ENCODE results near the gene TMEM168. TPM values are rescaled to one million over a fixed set of nuclear protein-coding genes. Genes with fewer than 3 reads are reported as not detected.
"Not testable (repeated sequence)": the region's sequence is repeated elsewhere in the genome, so short reads cannot be mapped to it uniquely, and the experiment has no call there.

TMEM168 gene
- total RNA-seq, 1 donor from 2014 or later: 10.8 TPM

DNA sequence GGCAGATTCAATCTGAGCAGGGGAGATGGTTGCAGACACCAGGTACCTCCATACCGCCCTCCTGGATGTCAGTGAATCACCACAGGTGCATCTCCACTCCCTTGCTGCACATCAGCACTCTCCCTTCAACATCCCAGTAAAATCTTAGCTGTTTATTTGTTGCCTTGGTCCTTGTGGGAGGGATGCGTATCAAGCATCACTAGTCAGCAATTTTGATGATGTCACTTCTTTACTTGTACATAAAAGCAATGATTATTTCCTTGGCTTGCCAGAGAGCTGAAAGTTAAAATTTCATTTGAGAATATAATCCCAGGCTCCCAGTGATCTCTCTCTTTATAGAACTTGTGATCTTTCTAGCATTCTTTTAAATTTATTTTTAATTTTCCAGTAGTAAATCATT is 49.5 kb downstream of the TMEM168 start:
- Histone ChIP-seq H3K4me2 (ENCODE audit: low read length) (no peak overlapping the region), H3K9me3 (ENCODE audit: insufficient read depth, low read depth, low read length) (peaks cover 3% of the 10 kb centered on the region), H3K4me1 (ENCODE audit: insufficient read depth, low read length) (no peaks in the 10 kb centered on the region), H3K27me3 (ENCODE audit: insufficient read depth, low read length) (no peaks in the 10 kb centered on the region), H3K9ac (ENCODE audit: low read length) (no peak overlapping the region), H3K79me2 (ENCODE audit: insufficient read depth, low read length) (no peaks in the 10 kb centered on the region), H3K36me3 (ENCODE audit: insufficient read depth, low read length) (no peaks in the 10 kb centered on the region), H3K27ac (ENCODE audit: low read depth, low read length) (no peak overlapping the region), H3K4me3 (ENCODE audit: insufficient read depth, low read depth, low read length) (no peak overlapping the region), H4K20me1 (ENCODE audit: insufficient read depth, low read length) (no peaks in the 10 kb centered on the region), H2AFZ (ENCODE audit: low read depth, low read length) (no peak overlapping the region)
- Mint-ChIP-seq H3K4me3 (ENCODE audit: unreplicated experiment) (no peak overlapping the region), H3K9me3 (ENCODE audit: unreplicated experiment) (peaks cover 8% of the 10 kb centered on the region), H3K36me3 (ENCODE audit: low read depth, unreplicated experiment) (peaks cover 2% of the 10 kb centered on the region), H3K27ac (ENCODE audit: unreplicated experiment) (no peak overlapping the region), H3K4me1 (ENCODE audit: low read depth, unreplicated experiment) (no peaks in the 10 kb centered on the region), H3K27me3 (ENCODE audit: low read depth, unreplicated experiment) (no peaks in the 10 kb centered on the region)
- DNase-seq (ENCODE audit: low read depth) (no peak), FAIRE-seq (no peak)
- TF ChIP-seq EZH2 (IDR thresholded peaks at IDR 0.05; ENCODE audit: insufficient read depth, low read length): no peak
- TF ChIP-seq, protein P1, sequence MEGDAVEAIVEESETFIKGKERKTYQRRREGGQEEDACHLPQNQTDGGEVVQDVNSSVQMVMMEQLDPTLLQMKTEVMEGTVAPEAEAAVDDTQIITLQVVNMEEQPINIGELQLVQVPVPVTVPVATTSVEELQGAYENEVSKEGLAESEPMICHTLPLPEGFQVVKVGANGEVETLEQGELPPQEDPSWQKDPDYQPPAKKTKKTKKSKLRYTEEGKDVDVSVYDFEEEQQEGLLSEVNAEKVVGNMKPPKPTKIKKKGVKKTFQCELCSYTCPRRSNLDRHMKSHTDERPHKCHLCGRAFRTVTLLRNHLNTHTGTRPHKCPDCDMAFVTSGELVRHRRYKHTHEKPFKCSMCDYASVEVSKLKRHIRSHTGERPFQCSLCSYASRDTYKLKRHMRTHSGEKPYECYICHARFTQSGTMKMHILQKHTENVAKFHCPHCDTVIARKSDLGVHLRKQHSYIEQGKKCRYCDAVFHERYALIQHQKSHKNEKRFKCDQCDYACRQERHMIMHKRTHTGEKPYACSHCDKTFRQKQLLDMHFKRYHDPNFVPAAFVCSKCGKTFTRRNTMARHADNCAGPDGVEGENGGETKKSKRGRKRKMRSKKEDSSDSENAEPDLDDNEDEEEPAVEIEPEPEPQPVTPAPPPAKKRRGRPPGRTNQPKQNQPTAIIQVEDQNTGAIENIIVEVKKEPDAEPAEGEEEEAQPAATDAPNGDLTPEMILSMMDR (IDR thresholded peaks at IDR 0.05; ENCODE audit: insufficient read depth, low read depth, low read length): no peak

DNA sequence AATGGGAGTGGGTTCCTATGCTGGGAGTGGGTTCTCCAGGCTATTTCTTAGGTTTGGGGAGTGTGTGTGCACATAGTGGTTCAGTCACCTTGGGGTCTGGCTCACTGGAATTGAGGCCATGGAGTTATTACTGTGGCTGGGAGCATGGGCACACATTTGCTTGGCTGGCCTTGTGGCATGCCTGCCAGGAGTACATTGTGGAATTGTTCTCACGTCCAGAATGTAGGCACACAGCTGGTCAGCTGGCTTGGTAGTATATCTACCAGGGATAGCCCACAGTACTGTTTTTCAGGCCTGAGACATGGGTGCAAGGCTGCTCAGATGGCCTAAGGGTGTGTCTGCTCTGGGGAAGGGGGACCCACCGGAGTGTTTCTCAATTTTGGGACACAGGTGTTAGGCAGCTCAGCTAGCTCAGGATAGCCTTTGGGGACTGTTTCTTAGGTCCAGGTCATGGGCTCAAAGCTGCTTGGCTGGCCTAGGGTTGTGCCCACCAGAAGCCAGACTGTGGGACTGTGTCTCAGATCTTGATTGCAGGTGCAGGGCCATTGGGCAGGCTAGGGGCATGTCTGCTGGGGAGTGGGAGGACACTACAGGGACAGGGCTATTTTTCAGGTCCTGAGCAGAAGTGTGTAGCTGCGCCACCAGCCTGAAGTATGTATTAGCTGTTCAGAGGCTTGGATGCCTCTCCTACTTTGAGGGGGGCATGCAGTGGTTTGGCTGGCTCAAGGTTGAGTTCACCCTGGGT is 50.6 kb downstream of the TMEM168 start:
- Mint-ChIP-seq H3K9me3 (ENCODE audit: unreplicated experiment) (peaks cover 8% of the 10 kb centered on the region), H3K27me3 (ENCODE audit: low read depth, unreplicated experiment) (no peaks in the 10 kb centered on the region), H3K36me3 (ENCODE audit: low read depth, unreplicated experiment) (peaks cover 2% of the 10 kb centered on the region), H3K27ac (ENCODE audit: unreplicated experiment) (no peak overlapping the region), H3K4me3 (ENCODE audit: unreplicated experiment) (no peak overlapping the region), H3K4me1 (ENCODE audit: low read depth, unreplicated experiment) (no peaks in the 10 kb centered on the region)
- FAIRE-seq (no peak), DNase-seq (ENCODE audit: low read depth) (no peak)
- Histone ChIP-seq H3K4me3 (ENCODE audit: insufficient read depth, low read depth, low read length) (no peak overlapping the region), H3K27ac (ENCODE audit: low read depth, low read length) (no peak overlapping the region), H3K9ac (ENCODE audit: low read length) (no peak overlapping the region), H2AFZ (ENCODE audit: low read depth, low read length) (no peak overlapping the region), H3K36me3 (ENCODE audit: insufficient read depth, low read length) (no peaks in the 10 kb centered on the region), H3K4me1 (ENCODE audit: insufficient read depth, low read length) (no peaks in the 10 kb centered on the region), H3K79me2 (ENCODE audit: insufficient read depth, low read length) (no peaks in the 10 kb centered on the region), H3K4me2 (ENCODE audit: low read length) (no peak overlapping the region), H3K9me3 (ENCODE audit: insufficient read depth, low read depth, low read length) (peaks cover 7% of the 10 kb centered on the region), H3K27me3 (ENCODE audit: insufficient read depth, low read length) (no peaks in the 10 kb centered on the region), H4K20me1 (ENCODE audit: insufficient read depth, low read length) (no peaks in the 10 kb centered on the region)
- TF ChIP-seq, protein P1 (IDR thresholded peaks at IDR 0.05; ENCODE audit: insufficient read depth, low read depth, low read length): no peak
- no peak for TF ChIP-seq EZH2 (IDR thresholded peaks at IDR 0.05; ENCODE audit: insufficient read depth, low read length)

DNA sequence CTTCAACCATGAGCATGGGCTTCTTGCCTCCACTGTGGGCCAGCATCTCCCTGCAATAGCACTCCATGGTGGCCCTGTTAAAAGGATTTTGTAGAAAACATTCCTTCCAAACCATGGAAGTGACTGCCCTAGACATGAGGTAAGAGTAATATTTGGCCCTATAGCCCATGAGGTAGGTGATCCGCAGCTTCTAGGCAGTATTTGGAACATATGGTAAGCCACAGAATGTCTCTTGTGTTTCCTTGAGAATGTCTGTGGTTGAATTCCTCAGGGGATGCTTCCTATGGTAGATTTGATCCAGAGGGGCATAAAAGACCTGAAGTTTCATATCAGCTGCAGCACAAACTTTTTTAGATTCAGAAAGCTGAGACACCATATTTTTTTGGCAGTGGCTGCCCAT is 54.9 kb downstream of the TMEM168 start:
- H3K4me1 Mint-ChIP-seq (ENCODE audit: low read depth, unreplicated experiment): no peaks in the 10 kb centered on the region
- H3K27ac Mint-ChIP-seq (ENCODE audit: unreplicated experiment): no peak overlapping the region
- Histone ChIP-seq H3K9me3 (ENCODE audit: insufficient read depth, low read depth, low read length) (peaks cover 7% of the 10 kb centered on the region), H3K27ac (ENCODE audit: low read depth, low read length) (no peak overlapping the region), H3K4me3 (ENCODE audit: insufficient read depth, low read depth, low read length) (no peak overlapping the region), H3K36me3 (ENCODE audit: insufficient read depth, low read length) (no peaks in the 10 kb centered on the region), H3K4me1 (ENCODE audit: insufficient read depth, low read length) (no peaks in the 10 kb centered on the region), H4K20me1 (ENCODE audit: insufficient read depth, low read length) (no peaks in the 10 kb centered on the region), H3K79me2 (ENCODE audit: insufficient read depth, low read length) (no peaks in the 10 kb centered on the region), H3K9ac (ENCODE audit: low read length) (no peak overlapping the region), H3K27me3 (ENCODE audit: insufficient read depth, low read length) (no peaks in the 10 kb centered on the region), H2AFZ (ENCODE audit: low read depth, low read length) (no peak overlapping the region), H3K4me2 (ENCODE audit: low read length) (no peak overlapping the region)
- DNase-seq (ENCODE audit: low read depth) (no peak), FAIRE-seq (no peak)
- H3K4me3 Mint-ChIP-seq (ENCODE audit: unreplicated experiment): no peak overlapping the region
- no peaks in the 10 kb centered on the region for H3K27me3 Mint-ChIP-seq (ENCODE audit: low read depth, unreplicated experiment)
- TF ChIP-seq, protein P1 (IDR thresholded peaks at IDR 0.05; ENCODE audit: insufficient read depth, low read depth, low read length): no peak
- TF ChIP-seq EZH2 (IDR thresholded peaks at IDR 0.05; ENCODE audit: insufficient read depth, low read length): no peak
- H3K9me3 Mint-ChIP-seq (ENCODE audit: unreplicated experiment): peaks cover 15% of the 10 kb centered on the region
- no peaks in the 10 kb centered on the region for H3K36me3 Mint-ChIP-seq (ENCODE audit: low read depth, unreplicated experiment)

DNA sequence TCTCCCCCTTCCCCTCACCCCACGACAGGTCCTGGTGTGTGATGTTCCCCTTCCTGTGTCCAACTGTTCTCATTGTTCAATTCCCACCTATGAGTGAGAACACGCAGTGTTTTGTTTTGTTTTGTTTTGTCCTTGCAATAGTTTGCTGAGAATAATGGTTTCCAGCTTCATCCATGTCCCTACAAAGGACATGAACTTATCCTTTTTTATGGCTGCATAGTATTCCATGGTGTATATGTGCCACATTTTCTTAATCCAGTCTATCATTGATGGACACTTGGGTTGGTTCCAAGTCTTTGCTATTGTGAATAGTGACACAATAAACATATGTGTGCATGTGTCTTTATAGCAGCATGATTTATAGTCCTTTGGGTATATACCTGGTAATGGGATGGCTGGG is 58.9 kb downstream of the TMEM168 start:
- not testable (repeated sequence) for H3K4me1 ChIP-seq (ENCODE audit: insufficient read depth, low read length); DNase-seq (ENCODE audit: low read depth); H3K9me3 Mint-ChIP-seq (ENCODE audit: unreplicated experiment); H3K27ac ChIP-seq (ENCODE audit: low read depth, low read length); H3K36me3 Mint-ChIP-seq (ENCODE audit: low read depth, unreplicated experiment); H3K9ac ChIP-seq (ENCODE audit: low read length); H3K4me3 Mint-ChIP-seq (ENCODE audit: unreplicated experiment); H3K4me2 ChIP-seq (ENCODE audit: low read length); H3K4me1 Mint-ChIP-seq (ENCODE audit: low read depth, unreplicated experiment); H3K27me3 Mint-ChIP-seq (ENCODE audit: low read depth, unreplicated experiment); H2AFZ ChIP-seq (ENCODE audit: low read depth, low read length); H3K27me3 ChIP-seq (ENCODE audit: insufficient read depth, low read length); H3K4me3 ChIP-seq (ENCODE audit: insufficient read depth, low read depth, low read length); H3K9me3 ChIP-seq (ENCODE audit: insufficient read depth, low read depth, low read length); FAIRE-seq; H4K20me1 ChIP-seq (ENCODE audit: insufficient read depth, low read length); H3K27ac Mint-ChIP-seq (ENCODE audit: unreplicated experiment); H3K36me3 ChIP-seq (ENCODE audit: insufficient read depth, low read length); H3K79me2 ChIP-seq (ENCODE audit: insufficient read depth, low read length)
